WERI-Rb-1 (cell line): Measurements from ENCODE around the gene MTMR12.

ENCODE experiments used
- DNase-seq: peaks from one replicate; pipeline ENCODE4 v3.0.0-alpha.2; 2020
- H3K27ac ChIP-seq: fragments of 250-450 bp; sonication (Bioruptor Pico); 2 replicates; pipeline ENCODE4 v1.5.1; 2020; ENCODE audit warnings: mild to moderate bottlenecking, moderate library complexity
- H3K27me3 ChIP-seq: fragments of 250-450 bp; sonication (Bioruptor Pico); 2 replicates; pipeline ENCODE4 v1.5.1; 2021; ENCODE audit warnings: mild to moderate bottlenecking, low read depth, moderate library complexity; ENCODE audit not compliant: insufficient read depth, severe bottlenecking
- H3K36me3 ChIP-seq: fragments of 250-450 bp; sonication (Bioruptor Pico); 2 replicates; pipeline ENCODE4 v1.5.1; 2020; ENCODE audit warnings: mild to moderate bottlenecking, moderate library complexity
- H3K4me3 ChIP-seq: 2 replicates; pipeline ENCODE4 v1.5.1; 2011; ENCODE audit warnings: low read depth, mild to moderate bottlenecking, control low read depth, low read length
- H3K9me3 ChIP-seq: fragments of 250-450 bp; sonication (Bioruptor Pico); 2 replicates; pipeline ENCODE4 v1.5.1; 2021; ENCODE audit warnings: mild to moderate bottlenecking, moderate library complexity; ENCODE audit not compliant: severe bottlenecking
- CTCF ChIP-seq: IDR thresholded peaks from 2 replicates; pipeline ENCODE4 v1.5.1; 2011; ENCODE audit warnings: low read depth, mild to moderate bottlenecking, control low read depth, inconsistent platforms, low read length

Gene MTMR12

GRCh38 chr5:32207355-32207634 is 105.4 kb downstream of the MTMR12 start:
- DNase-seq, result no peak
- TF ChIP-seq CTCF, result no peak
- Histone ChIP-seq H3K27me3 (no peaks in the 10 kb centered on the region), H3K4me3 (no peak overlapping the region), H3K36me3 (no peaks in the 10 kb centered on the region), H3K9me3 (peaks cover 3% of the 10 kb centered on the region), H3K27ac (no peak overlapping the region)

GRCh38 chr5:32206509-32207354 is 106.0 kb downstream of the MTMR12 start:
- Histone ChIP-seq H3K27ac (no peak overlapping the region), H3K4me3 (no peak overlapping the region), H3K9me3 (peaks cover 3% of the 10 kb centered on the region), H3K36me3 (no peaks in the 10 kb centered on the region), H3K27me3 (no peaks in the 10 kb centered on the region)
- no peak for TF ChIP-seq CTCF
- no peak for DNase-seq

- no peak for TF ChIP-seq CTCF
- H3K4me3 ChIP-seq, result no peak overlapping the region
- no peak for DNase-seq
- H3K27ac ChIP-seq, result no peak overlapping the region
- H3K27me3 ChIP-seq, result no peaks in the 10 kb centered on the region
- no peaks in the 10 kb centered on the region for H3K36me3 ChIP-seq
- H3K9me3 ChIP-seq, result peaks cover 3% of the 10 kb centered on the region
These were observed 106.7 kb downstream of the MTMR12 start for GRCh38 chr5:32206053-32206452.

- no peak for DNase-seq
These were observed 110.3 kb downstream of the MTMR12 start for GRCh38 chr5:32202394-32202793.

GRCh38 chr5:32201122-32201753 is 111.5 kb downstream of the MTMR12 start:
- Histone ChIP-seq H3K4me3 (no peak overlapping the region), H3K27ac (no peak overlapping the region), H3K9me3 (no peaks in the 10 kb centered on the region), H3K27me3 (no peaks in the 10 kb centered on the region), H3K36me3 (no peaks in the 10 kb centered on the region)
- no peak for DNase-seq
- no peak for TF ChIP-seq CTCF

More at GRCh38 chr5:32202394-32202793, 110.3 kb downstream of the MTMR12 start:
- Histone ChIP-seq H3K36me3 (no peaks in the 10 kb centered on the region), H3K27ac (no peak overlapping the region), H3K9me3 (peaks cover 2% of the 10 kb centered on the region), H3K27me3 (no peaks in the 10 kb centered on the region), H3K4me3 (no peak overlapping the region)
- no peak for TF ChIP-seq CTCF
